SKM-1 treated with dmso at 0.1 percent for 144 hours (cell line): ENCODE results near the gene GAA.

Experiments
- DNase-seq: peaks from one replicate; lab custom pipeline; 2025; ENCODE audit not compliant: unreplicated experiment; lab: John Stamatoyannopoulos, UW

Gene GAA

GRCh38 chr17:80102664-80103448 is 1.5 kb downstream of the GAA start:
- no peak for DNase-seq

GRCh38 chr17:80103449-80104085 is 2.2 kb downstream of the GAA start:
- no peak for DNase-seq

GRCh38 chr17:80104321-80104955 is 3.1 kb downstream of the GAA start:
- no peak for DNase-seq

- DNase-seq = no peak
Observed at GRCh38 chr17:80104956-80105375, 3.6 kb downstream of the GAA start.

- no peak for DNase-seq
Observed at GRCh38 chr17:80105762-80106161, 4.4 kb downstream of the GAA start.

- DNase-seq = no peak
Observed at GRCh38 chr17:80106176-80106575, 4.8 kb downstream of the GAA start.

- no peak for DNase-seq
Observed at GRCh38 chr17:80106751-80107150, 5.4 kb downstream of the GAA start.

GRCh38 chr17:80107231-80108021 is 6.0 kb downstream of the GAA start:
- DNase-seq = no peak

- DNase-seq = no peak
Observed at GRCh38 chr17:80108036-80108971, 6.9 kb downstream of the GAA start.

GRCh38 chr17:80109066-80109660 is 7.8 kb downstream of the GAA start:
- no peak for DNase-seq

- no peak for DNase-seq
Observed at GRCh38 chr17:80109713-80110446, 8.5 kb downstream of the GAA start.

- DNase-seq = no peak
Observed at GRCh38 chr17:80110447-80110812, 9.0 kb downstream of the GAA start.

- DNase-seq = no peak
Observed at GRCh38 chr17:80110927-80111701, 9.7 kb downstream of the GAA start.

GRCh38 chr17:80111702-80112470 is 10.5 kb downstream of the GAA start:
- DNase-seq = no peak

- no peak for DNase-seq
Observed at GRCh38 chr17:80112471-80113032, 11.2 kb downstream of the GAA start.

GRCh38 chr17:80113033-80113484 is 11.7 kb downstream of the GAA start:
- no peak for DNase-seq

GRCh38 chr17:80114758-80115157 is 13.4 kb downstream of the GAA start:
- no peak for DNase-seq
